Astrocyte of the spinal cord (primary cell): ENCODE data around the gene EGLN3.
A peak's percentile ranks its signal among the peaks of the same experiment; 100 is the strongest.

Source experiments
- DNase-seq: peaks from one replicate; pipeline ENCODE4 v3.0.0; 2011; ENCODE audit warnings: low read depth, low spot score
- H3K4me3 ChIP-seq: 2 replicates; pipeline ENCODE4 v1.5.1; 2011; ENCODE audit warnings: low read depth, mild to moderate bottlenecking, low read length, moderate library complexity
- CTCF ChIP-seq: IDR thresholded peaks from 2 replicates; pipeline ENCODE4 v1.5.1; 2012; ENCODE audit warnings: low read depth, mild to moderate bottlenecking, low read length, inconsistent platforms
- in situ Hi-C: cut with HindIII; loops from 2 replicates; pipeline ENCODE4 v1.10.0; 2017; ENCODE audit warnings: low sequenced_read_pairs

EGLN3 gene

DNA sequence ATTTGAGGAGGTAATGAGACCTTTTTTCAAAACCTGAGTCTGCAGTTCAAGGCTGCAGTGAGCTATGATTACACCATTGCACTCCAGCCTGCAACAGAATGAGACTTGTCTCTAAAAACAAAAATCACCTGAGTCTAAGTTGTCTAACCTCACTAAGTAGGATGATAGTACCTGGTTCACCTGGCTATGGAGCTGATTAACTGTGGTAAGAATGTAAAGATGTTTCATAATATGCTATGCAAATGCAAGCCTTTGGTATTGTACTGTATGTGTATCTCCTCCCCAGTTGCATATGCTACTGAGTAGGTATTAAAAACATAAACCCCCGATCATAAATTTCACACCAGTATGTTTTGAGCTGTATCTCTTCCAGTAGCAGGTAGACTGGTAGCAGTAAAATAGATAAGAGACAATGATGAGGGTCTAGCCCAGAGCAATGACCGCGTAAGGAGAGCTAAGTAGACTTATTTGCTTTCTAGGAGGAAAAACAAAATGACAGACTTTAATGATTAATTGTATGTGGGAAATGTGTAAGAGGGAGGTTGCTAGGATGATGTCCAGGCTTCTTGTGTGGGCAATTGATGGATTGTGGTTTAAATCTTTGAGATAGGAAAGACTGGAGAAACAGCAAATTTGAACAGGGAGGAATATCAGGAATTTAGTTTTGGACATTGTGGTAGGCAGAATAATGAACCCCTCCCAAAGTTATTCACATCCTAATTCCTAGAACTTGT, 41.6 kb upstream of the EGLN3 start:
- in situ Hi-C loops: no loop called here
- TF ChIP-seq CTCF: no peak

GRCh38 chr14:33990790-33991189, 39.9 kb upstream of the EGLN3 start:
- in situ Hi-C loops: no loop called here
- no peak overlapping the region for H3K4me3 ChIP-seq
- no peak for DNase-seq
- TF ChIP-seq CTCF: no peak

More for the DNA sequence above, 41.6 kb upstream of the EGLN3 start:
- H3K4me3 ChIP-seq: no peak overlapping the region
- DNase-seq: no peak

DNA sequence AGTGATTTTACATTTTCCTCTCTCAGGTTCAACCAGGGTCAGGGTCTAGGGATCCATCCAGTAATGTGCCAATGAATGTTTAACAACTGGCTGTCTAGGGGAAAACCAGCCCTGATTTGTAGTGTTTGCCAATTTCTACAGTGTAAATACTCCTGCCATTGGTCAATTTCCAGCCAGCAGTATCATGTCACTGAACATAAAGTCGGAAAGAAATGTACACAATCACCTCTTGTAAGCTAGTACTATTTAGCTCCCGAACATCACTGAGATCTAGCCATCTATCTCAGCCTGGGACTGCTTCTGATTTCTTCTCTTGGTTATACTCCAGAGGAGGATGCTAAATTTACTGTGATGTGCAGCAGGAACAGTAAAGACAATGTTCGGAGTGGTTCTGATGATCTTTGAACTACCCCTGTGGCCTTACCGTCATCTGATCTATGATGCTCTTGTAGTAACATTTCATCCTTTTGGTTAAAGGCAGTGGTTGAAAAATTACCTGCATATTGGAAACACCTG, 36.7 kb upstream of the EGLN3 start:
- TF ChIP-seq CTCF: no peak
- in situ Hi-C loops: no loop called here
- no peak for DNase-seq
- H3K4me3 ChIP-seq: no peak overlapping the region

DNA sequence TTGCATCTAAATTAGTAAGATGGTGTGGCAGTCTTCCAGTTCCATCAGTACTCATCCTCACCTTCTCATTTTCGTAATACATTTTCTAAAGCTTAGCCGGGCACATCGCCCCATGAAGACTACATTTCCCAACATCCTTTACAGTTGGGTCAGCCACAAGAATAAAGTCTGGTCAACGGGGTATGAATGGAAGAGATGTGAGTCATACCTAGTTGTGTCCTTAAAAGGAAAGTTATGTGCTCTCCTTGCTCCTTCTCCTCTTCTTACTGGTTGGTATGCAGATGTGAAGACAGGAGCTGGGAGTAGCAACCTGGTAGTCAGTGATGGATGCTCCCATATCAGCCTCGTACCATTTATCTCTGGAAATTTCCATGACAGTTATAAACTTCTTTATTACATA, 35.9 kb upstream of the EGLN3 start:
- H3K4me3 ChIP-seq: no peak overlapping the region
- DNase-seq: peak; percentile 90
- no peak for TF ChIP-seq CTCF
- in situ Hi-C loops: no loop called here

GRCh38 chr14:33985242-33985641, 34.4 kb upstream of the EGLN3 start:
- DNase-seq: no peak
- in situ Hi-C loops: no loop called here
- no peak overlapping the region for H3K4me3 ChIP-seq
- no peak for TF ChIP-seq CTCF

DNA sequence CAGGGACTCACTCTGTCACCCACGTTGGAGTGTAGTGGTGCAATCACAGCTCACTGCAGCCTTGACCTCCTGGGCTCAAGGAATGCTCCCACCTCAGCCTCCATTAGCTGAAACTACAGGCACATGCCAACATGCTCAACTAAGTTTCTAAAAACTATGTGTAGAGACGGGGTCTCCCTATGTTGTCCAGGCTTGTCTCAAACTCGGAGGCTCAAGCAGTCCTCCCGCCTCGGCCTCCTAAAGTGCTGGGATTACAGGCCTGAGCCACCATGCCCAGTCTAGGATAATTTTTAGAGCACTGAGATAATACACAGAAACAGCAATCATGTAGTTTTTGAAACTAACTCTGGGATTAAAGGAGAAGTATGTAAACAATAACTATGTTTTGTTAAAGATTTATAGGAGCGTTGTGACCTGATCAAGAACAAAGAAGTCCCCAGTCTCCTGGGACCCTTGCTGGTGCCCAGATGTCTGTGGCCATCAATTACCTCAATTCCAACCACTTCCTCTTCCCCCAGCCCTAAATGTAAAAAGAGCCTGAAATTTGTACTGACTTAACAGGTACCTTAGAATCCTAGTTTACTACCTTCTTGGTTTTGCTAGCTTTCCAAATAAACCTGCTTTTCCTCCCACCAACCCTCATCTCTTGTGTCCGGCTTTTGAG, 28.9 kb upstream of the EGLN3 start:
- no peak overlapping the region for H3K4me3 ChIP-seq
- in situ Hi-C loops: no loop called here
- TF ChIP-seq CTCF: no peak
- no peak for DNase-seq
